Measurements from ENCODE around the gene SLC22A16. TPM values are rescaled to one million over a fixed set of nuclear protein-coding genes. Genes with fewer than 3 reads are reported as not detected.
"Not testable (repeated sequence)": the region's sequence is repeated elsewhere in the genome, so short reads cannot be mapped to it uniquely, and the experiment has no call there.

Gene SLC22A16
- total RNA-seq, 4 donors from 2014 or later: not detected

GRCh38 chr6:110490110-110490509 lies 13.7 kb upstream of the SLC22A16 start:
- intact Hi-C loops (cut with DNase I; ENCODE audit: low total_unique reads): no loop called here

DNA sequence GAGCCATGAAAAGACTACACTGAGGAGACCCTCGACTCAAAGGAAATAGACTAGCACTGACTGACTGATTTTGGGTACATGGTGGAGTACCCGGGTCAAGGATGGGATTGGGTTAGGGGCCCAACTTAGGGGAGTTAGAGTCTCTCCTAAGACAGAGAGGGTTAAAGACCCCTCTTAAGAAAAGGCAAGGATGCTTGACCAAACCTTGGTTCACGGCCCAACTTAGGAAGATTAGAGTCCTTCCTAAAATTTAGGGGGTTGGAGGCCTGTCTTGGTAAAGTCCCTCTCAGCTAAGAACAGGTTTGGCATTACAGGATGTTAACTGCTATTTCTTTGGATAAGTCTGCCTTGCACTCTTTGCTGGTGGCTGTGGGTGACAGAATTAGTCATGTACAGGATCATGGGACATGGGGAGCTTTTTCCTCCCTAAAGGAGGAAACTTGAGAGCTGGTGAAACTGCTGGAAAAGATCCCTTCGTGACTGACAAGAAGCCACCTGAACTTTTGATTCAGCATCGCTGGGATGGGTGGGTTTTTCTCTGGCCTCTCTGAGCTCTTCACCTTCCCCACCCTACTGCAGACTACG lies 12.3 kb upstream of the SLC22A16 start:
- 90 to 94% methylated on average over 5 to 6 of the region's 6 CpGs for WGBS, 2 donors (ENCODE audit: low coverage in 1 of 2)
- Histone ChIP-seq H3K27ac (no peak overlapping the region), H3K4me3 (no peak overlapping the region), H3K4me1 (no peaks in the 10 kb centered on the region), H3K36me3 (no peaks in the 10 kb centered on the region), H3K27me3 (no peaks in the 10 kb centered on the region), H3K9me3 (no peaks in the 10 kb centered on the region)
- no peak for DNase-seq
- TF ChIP-seq, protein P1, sequence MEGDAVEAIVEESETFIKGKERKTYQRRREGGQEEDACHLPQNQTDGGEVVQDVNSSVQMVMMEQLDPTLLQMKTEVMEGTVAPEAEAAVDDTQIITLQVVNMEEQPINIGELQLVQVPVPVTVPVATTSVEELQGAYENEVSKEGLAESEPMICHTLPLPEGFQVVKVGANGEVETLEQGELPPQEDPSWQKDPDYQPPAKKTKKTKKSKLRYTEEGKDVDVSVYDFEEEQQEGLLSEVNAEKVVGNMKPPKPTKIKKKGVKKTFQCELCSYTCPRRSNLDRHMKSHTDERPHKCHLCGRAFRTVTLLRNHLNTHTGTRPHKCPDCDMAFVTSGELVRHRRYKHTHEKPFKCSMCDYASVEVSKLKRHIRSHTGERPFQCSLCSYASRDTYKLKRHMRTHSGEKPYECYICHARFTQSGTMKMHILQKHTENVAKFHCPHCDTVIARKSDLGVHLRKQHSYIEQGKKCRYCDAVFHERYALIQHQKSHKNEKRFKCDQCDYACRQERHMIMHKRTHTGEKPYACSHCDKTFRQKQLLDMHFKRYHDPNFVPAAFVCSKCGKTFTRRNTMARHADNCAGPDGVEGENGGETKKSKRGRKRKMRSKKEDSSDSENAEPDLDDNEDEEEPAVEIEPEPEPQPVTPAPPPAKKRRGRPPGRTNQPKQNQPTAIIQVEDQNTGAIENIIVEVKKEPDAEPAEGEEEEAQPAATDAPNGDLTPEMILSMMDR (IDR thresholded peaks at IDR 0.05): no peak
- no peak for TF ChIP-seq POLR2AphosphoS5 (IDR thresholded peaks at IDR 0.05)
- intact Hi-C loops (cut with DNase I; ENCODE audit: low total_unique reads): loop anchor here (5.0 kb wide), 1 partner anchor 321 kb away; no protein-coding TSS in a partner anchor
- in situ Hi-C loops (cut with MboI; ENCODE audit: low pct_ligation_motif_present in 1 of 4, low pct_unique_long_range_greater_than_20kb in 1 of 4, low sequenced_read_pairs in 3 of 4): no loop called here

More at GRCh38 chr6:110490110-110490509, 13.7 kb upstream of the SLC22A16 start:
- no peaks in the 10 kb centered on the region for H3K9me3 ChIP-seq
- no peak for DNase-seq
- no peaks in the 10 kb centered on the region for H3K27me3 ChIP-seq
- TF ChIP-seq POLR2AphosphoS5 (IDR thresholded peaks at IDR 0.05) (no peak), EP300 (IDR thresholded peaks at IDR 0.05; ENCODE audit: low read depth) (no peak), POLR2A (IDR thresholded peaks at IDR 0.05) (no peak)
- TF ChIP-seq, protein P1 (IDR thresholded peaks at IDR 0.05): no peak
- H3K36me3 ChIP-seq: no peaks in the 10 kb centered on the region
- H3K27ac ChIP-seq: no peak overlapping the region
- in situ Hi-C loops (cut with MboI; ENCODE audit: low pct_ligation_motif_present in 1 of 4, low pct_unique_long_range_greater_than_20kb in 1 of 4, low sequenced_read_pairs in 3 of 4): no loop called here
- no peaks in the 10 kb centered on the region for H3K4me1 ChIP-seq
- no peak overlapping the region for H3K4me3 ChIP-seq
- 33 to 47% methylated on average over 3 of the region's 3 CpGs for WGBS, 2 donors (ENCODE audit: low coverage in 1 of 2)

GRCh38 chr6:110487968-110488381 lies 11.6 kb upstream of the SLC22A16 start:
- DNase-seq; H3K4me1 ChIP-seq; H3K4me3 ChIP-seq; H3K9me3 ChIP-seq; H3K27ac ChIP-seq; H3K27me3 ChIP-seq; in situ Hi-C loops (cut with MboI; ENCODE audit: low pct_ligation_motif_present in 1 of 4, low pct_unique_long_range_greater_than_20kb in 1 of 4, low sequenced_read_pairs in 3 of 4); H3K36me3 ChIP-seq: not testable (repeated sequence)
- WGBS, 2 donors (ENCODE audit: low coverage in 1 of 2): 77 to 81% methylated on average over 3 of the region's 3 CpGs
- intact Hi-C loops (cut with DNase I; ENCODE audit: low total_unique reads): loop anchor here (5.0 kb wide), 1 partner anchor 321 kb away; no protein-coding TSS in a partner anchor

DNA sequence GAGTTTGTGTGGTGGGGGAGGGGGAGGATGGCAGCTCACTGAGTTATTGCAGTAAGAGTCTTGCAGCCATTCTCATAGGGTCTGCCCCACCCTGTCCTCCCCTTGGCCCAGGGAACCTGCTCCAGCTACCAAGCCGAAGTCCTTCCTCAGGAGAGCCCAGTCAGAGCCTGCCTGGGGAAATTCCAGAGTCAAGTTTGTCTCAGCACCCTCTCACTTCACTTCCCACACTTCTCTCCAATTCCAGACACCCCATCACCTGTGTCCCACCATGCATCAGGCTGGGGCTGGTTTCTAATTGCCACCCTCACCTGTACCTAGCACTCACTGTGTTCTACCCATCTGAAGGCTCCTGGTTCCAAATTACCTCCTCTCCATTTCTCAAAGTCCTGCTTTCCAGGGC lies 10.3 kb upstream of the SLC22A16 start:
- H3K9me3 ChIP-seq: no peaks in the 10 kb centered on the region
- no peaks in the 10 kb centered on the region for H3K27me3 ChIP-seq
- TF ChIP-seq, protein P1 (IDR thresholded peaks at IDR 0.05): no peak
- TF ChIP-seq POLR2A (IDR thresholded peaks at IDR 0.05) (no peak), POLR2AphosphoS5 (IDR thresholded peaks at IDR 0.05) (no peak), EP300 (IDR thresholded peaks at IDR 0.05; ENCODE audit: low read depth) (no peak)
- H3K4me1 ChIP-seq: no peaks in the 10 kb centered on the region
- H3K27ac ChIP-seq: no peak overlapping the region
- H3K4me3 ChIP-seq: no peak overlapping the region
- no peak for DNase-seq
- in situ Hi-C loops (cut with MboI; ENCODE audit: low pct_ligation_motif_present in 1 of 4, low pct_unique_long_range_greater_than_20kb in 1 of 4, low sequenced_read_pairs in 3 of 4): no loop called here
- 100% methylated on average over 1 of the region's 1 CpG; no CpG with 5 or more reads in 1 of the 2 donors for WGBS, 2 donors (ENCODE audit: low coverage in 1 of 2)
- intact Hi-C loops (cut with DNase I; ENCODE audit: low total_unique reads): loop anchor here (5.0 kb wide), 1 partner anchor 319 kb away; no protein-coding TSS in a partner anchor
- H3K36me3 ChIP-seq: no peaks in the 10 kb centered on the region

DNA sequence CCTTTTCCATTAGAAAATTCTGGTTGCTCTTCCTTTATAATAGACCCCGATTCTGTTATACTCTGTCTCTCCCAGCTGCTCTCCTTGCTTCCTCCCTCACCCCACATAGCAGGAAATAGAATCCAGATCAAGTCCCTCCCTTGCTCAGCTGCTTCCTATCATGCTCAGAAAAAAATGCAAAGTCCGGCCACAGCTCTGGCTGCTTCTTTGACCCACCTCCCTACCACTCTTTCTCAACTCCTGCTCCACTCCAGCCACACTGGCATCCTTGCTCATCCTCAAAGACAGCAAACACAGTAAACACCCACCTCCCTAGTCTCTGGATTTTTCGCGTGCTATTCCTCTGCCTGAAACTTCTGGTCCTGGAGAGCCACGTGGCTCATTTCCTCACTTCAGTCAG lies 9.1 kb upstream of the SLC22A16 start:
- no peak overlapping the region for H3K4me3 ChIP-seq
- DNase-seq: no peak
- H3K4me1 ChIP-seq: no peaks in the 10 kb centered on the region
- 50 to 67% methylated on average over 5 of the region's 5 CpGs for WGBS, 2 donors (ENCODE audit: low coverage in 1 of 2)
- no peaks in the 10 kb centered on the region for H3K36me3 ChIP-seq
- H3K27ac ChIP-seq: no peak overlapping the region
- intact Hi-C loops (cut with DNase I; ENCODE audit: low total_unique reads) (loop anchor here (5.0 kb wide), 1 partner anchor 318 kb away; no protein-coding TSS in a partner anchor), in situ Hi-C loops (cut with MboI; ENCODE audit: low pct_ligation_motif_present in 1 of 4, low pct_unique_long_range_greater_than_20kb in 1 of 4, low sequenced_read_pairs in 3 of 4) (no loop called here)
- no peak for TF ChIP-seq POLR2AphosphoS5 (IDR thresholded peaks at IDR 0.05)
- TF ChIP-seq, protein P1 (IDR thresholded peaks at IDR 0.05): no peak
- no peak for TF ChIP-seq EP300 (IDR thresholded peaks at IDR 0.05; ENCODE audit: low read depth)
- no peak for TF ChIP-seq POLR2A (IDR thresholded peaks at IDR 0.05)
- no peaks in the 10 kb centered on the region for H3K9me3 ChIP-seq
- H3K27me3 ChIP-seq: no peaks in the 10 kb centered on the region
